GM06990 (cell line): ENCODE data around the gene ADARB2.

Source experiments
- DNase-seq: peaks from one replicate; pipeline ENCODE4 v3.0.0-alpha.2; 2011; ENCODE audit not compliant: insufficient read length; ENCODE audit errors: extremely low read depth
- H3K27me3 ChIP-seq: replicated peaks from 2 replicates; pipeline ENCODE4 v1.6.0; 2011; ENCODE audit warnings: low read length; ENCODE audit not compliant: control insufficient read depth, insufficient read depth
- H3K36me3 ChIP-seq: 2 replicates; pipeline ENCODE4 v1.5.1; 2011; ENCODE audit warnings: low read length; ENCODE audit not compliant: control insufficient read depth, insufficient read depth
- H3K4me3 ChIP-seq: replicated peaks from 2 replicates; pipeline ENCODE4 v1.5.1; 2011; ENCODE audit warnings: low read depth, mild to moderate bottlenecking, control low read depth, low read length
- TF ChIP-seq, protein P1 (sequence below): IDR thresholded peaks from 2 replicates; pipeline ENCODE4 v1.5.1; 2011; ENCODE audit warnings: low read length, control low read depth, mild to moderate bottlenecking, inconsistent platforms; ENCODE audit not compliant: insufficient read depth, poor library complexity, severe bottlenecking

The ADARB2 gene

DNA sequence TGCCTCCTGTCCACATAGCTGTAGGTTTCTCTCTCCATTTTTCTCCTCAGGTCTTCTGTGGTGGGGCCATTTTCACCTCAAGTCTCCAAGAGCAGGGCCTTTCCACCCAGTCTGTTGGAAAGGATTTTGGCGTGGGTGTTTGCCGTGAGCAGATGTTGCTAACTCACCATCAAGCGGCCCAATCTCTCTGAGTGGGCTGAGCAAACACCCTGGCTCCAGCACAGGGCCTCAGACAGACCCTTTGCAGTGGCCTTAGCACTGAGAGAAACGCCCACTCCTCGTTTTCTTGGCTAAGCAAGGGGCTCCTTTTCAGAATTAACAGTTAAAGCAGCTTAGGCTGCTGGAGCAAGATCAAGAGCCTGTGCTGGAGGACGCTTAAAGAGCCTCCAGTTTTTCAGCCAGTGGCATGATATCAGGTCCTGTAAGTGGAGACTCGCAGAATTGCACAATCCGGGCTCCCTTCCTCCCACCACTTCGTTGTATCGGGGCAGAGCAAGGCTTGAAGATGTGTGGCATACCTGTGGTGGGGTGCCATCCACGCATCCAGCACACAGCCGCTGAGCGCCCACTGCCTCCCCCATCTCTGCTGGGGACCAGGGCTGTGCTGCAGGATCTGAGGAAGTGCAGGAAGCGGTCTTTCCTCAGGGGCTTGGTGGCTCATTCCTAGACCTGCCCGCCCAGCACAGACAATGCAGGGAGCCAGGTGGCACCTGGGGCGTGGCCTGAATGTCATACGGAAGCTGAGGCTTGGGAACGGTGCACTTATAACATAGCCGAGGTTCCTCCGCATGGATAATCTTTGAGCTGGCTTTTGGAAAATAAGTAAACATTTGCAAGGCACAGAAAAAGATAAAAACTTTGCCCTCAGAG, 142.7 kb downstream of the ADARB2 start:
- Histone ChIP-seq H3K36me3 (no peaks in the 10 kb centered on the region; the same call in 1 of the 2 replicates), H3K4me3 (no peak overlapping the region), H3K27me3 (no peaks in the 10 kb centered on the region)
- no peak for DNase-seq
- TF ChIP-seq, protein P1, sequence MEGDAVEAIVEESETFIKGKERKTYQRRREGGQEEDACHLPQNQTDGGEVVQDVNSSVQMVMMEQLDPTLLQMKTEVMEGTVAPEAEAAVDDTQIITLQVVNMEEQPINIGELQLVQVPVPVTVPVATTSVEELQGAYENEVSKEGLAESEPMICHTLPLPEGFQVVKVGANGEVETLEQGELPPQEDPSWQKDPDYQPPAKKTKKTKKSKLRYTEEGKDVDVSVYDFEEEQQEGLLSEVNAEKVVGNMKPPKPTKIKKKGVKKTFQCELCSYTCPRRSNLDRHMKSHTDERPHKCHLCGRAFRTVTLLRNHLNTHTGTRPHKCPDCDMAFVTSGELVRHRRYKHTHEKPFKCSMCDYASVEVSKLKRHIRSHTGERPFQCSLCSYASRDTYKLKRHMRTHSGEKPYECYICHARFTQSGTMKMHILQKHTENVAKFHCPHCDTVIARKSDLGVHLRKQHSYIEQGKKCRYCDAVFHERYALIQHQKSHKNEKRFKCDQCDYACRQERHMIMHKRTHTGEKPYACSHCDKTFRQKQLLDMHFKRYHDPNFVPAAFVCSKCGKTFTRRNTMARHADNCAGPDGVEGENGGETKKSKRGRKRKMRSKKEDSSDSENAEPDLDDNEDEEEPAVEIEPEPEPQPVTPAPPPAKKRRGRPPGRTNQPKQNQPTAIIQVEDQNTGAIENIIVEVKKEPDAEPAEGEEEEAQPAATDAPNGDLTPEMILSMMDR: no peak

DNA sequence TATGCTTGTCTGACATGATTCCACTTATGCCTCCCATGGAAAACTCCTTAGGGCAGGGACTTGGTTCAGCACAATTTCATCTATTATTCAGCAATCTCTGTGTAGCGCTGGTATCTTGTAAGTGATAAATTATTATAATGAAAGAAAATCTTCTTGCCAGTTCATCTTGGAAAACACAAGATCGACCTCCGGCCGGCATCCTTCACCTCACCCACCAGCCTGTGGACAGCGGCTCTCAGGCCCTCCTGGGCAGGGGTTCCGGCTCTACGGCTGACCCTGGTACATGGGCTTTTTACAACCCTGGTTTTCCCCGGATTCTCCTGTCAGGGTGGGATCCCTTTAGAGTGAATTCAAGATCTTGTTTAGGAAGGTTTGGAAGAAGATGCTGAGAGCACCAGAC, 145.6 kb downstream of the ADARB2 start:
- TF ChIP-seq, protein P1: no peak
- Histone ChIP-seq H3K4me3 (no peak overlapping the region), H3K36me3 (no peaks in the 10 kb centered on the region), H3K27me3 (no peaks in the 10 kb centered on the region)
- no peak for DNase-seq

DNA sequence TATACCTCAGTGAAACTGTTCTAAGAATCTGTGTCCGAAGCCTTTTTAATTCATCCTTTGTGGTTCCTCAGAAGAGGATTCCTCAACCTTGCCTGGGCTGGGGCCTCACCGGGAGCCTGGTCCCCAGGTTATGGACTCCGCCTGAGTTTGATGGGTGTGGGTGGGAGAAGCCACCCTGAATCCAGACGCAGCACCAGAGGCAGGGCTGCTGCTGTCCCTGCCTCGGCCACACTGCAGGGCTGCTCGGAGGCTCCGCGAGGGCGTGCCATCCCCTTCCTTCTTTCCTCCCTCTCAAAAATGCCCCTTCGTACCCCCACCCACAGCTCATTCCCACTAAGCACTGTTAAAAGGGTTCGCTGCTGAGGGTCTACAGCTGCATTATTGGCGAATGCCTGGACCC, 146.3 kb downstream of the ADARB2 start:
- no peak for DNase-seq
- no peak overlapping the region for H3K4me3 ChIP-seq
- no peaks in the 10 kb centered on the region for H3K27me3 ChIP-seq
- TF ChIP-seq, protein P1: no peak
- no peaks in the 10 kb centered on the region for H3K36me3 ChIP-seq

DNA sequence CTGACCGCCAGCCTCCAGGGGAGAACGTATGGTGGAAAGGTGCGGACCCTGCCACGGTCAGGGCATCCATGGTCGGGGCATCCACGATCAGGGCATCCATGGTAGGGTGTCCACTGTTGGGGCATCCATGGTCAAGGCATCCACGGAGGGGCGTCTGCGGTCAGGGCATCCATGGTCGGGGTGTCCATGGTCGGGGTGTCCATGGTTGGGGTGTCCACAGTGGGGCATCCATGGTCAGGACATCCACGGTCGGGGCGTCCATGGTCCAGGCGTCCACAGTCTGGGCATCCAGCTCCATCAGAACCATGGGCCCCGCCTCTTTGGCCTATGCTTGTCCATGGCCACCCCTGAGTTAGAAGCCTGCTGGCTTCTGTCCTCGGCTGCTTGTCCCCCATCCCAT, 148.1 kb downstream of the ADARB2 start:
- DNase-seq: no peak
- Histone ChIP-seq H3K36me3 (no peaks in the 10 kb centered on the region), H3K27me3 (no peaks in the 10 kb centered on the region), H3K4me3 (no peak overlapping the region)
- TF ChIP-seq, protein P1: no peak

DNA sequence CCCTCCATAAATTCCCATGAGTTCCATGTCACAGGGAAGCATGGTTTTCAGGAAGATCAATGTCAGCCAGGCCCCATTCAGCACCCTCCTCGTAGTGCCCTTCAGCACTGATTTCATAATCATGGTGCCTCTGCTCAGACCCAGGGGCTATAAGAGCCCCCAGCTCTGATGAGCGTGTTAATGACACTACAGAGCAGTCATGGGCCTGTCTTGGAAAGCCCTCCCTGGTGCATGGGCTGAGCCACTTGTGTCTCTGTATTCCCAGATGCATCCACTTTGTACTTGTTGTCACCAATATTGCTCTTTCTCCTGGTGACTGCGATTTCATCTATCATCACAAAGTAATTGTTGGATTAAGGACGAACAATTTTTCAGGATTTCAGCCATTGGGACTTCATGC, 154.6 kb downstream of the ADARB2 start:
- Histone ChIP-seq H3K4me3 (no peak overlapping the region), H3K36me3 (no peaks in the 10 kb centered on the region), H3K27me3 (no peaks in the 10 kb centered on the region)
- no peak for DNase-seq
- TF ChIP-seq, protein P1: no peak

DNA sequence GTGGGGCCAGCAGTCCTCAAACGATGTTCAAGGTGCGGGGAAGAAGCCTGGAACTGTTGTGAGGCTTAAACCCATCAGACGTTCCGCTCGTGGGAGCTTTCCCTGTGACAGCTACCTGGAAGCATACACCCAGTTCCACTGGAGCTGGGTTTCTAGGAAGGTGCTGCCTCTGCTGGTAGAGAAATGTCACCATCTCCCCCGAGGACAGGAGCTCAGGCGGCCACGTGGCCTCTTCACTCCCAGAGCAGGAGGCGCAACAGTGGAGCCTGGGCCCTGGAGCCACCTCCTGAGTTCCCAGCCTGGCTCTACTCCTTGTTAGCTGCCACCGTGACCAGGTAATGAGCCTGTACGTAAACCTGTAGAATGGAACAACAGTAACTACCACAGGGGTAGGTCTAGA, 156.1 kb downstream of the ADARB2 start:
- DNase-seq: no peak
- H3K27me3 ChIP-seq: no peaks in the 10 kb centered on the region
- H3K36me3 ChIP-seq: no peaks in the 10 kb centered on the region
- H3K4me3 ChIP-seq: no peak overlapping the region
- TF ChIP-seq, protein P1: no peak
